HepG2 (cell line): ENCODE measurements around the gene ZNF382. TPM values are rescaled to one million over a fixed set of nuclear protein-coding genes. Genes with fewer than 3 reads are reported as not detected.
A peak's percentile ranks its signal among the peaks of the same experiment; 100 is the strongest.

Experiments used
- DMAP1 ChIP-seq: IDR thresholded peaks from 2 replicates; pipeline ENCODE4 v1.6.1; 2016
- FOSL2 ChIP-seq: sonication (generic); formaldehyde crosslinking; IDR thresholded peaks from 2 replicates; pipeline ENCODE4 v1.4.0; 2020; ENCODE audit warnings: missing genetic modification reagents
- JDP2 ChIP-seq: sonication (generic); formaldehyde crosslinking; IDR thresholded peaks from 2 replicates; pipeline ENCODE4 v1.8.1; 2022; ENCODE audit warnings: missing genetic modification reagents, borderline replicate concordance
- KDM5B ChIP-seq: sonication (generic); formaldehyde crosslinking; IDR thresholded peaks from 2 replicates; pipeline ENCODE4 v1.4.0; 2020; ENCODE audit warnings: missing genetic modification reagents, mild to moderate bottlenecking, borderline replicate concordance
- KLF13 ChIP-seq: sonication (generic); formaldehyde crosslinking; IDR thresholded peaks from 2 replicates; pipeline ENCODE4 v1.4.0; 2020; ENCODE audit warnings: mild to moderate bottlenecking, missing genetic modification reagents
- MAX ChIP-seq: IDR thresholded peaks from 2 replicates; pipeline ENCODE4 v1.6.1; 2012; ENCODE audit warnings: inconsistent platforms
- MED13 ChIP-seq: sonication (generic); formaldehyde crosslinking; IDR thresholded peaks from 2 replicates; pipeline ENCODE4 v1.5.0; 2020; ENCODE audit warnings: missing genetic modification reagents
- PAX8 ChIP-seq: sonication (generic); formaldehyde crosslinking; IDR thresholded peaks from 2 replicates; pipeline ENCODE4 v1.8.0; 2022; ENCODE audit warnings: mild to moderate bottlenecking, missing genetic modification reagents, borderline replicate concordance
- POGK ChIP-seq: sonication (generic); formaldehyde crosslinking; conservative IDR thresholded peaks from 2 replicates; pipeline ENCODE4 v1.8.0; 2022; ENCODE audit warnings: mild to moderate bottlenecking, moderate library complexity, missing genetic modification reagents
- POLR2AphosphoS2 ChIP-seq: IDR thresholded peaks from 2 replicates; pipeline ENCODE4 v1.6.1; 2011; ENCODE audit warnings: low read depth, low read length, improper control_type of control experiment
- REXO4 ChIP-seq: sonication (generic); formaldehyde crosslinking; IDR thresholded peaks from 2 replicates; pipeline ENCODE4 v1.8.0; 2022; ENCODE audit warnings: missing genetic modification reagents, mild to moderate bottlenecking, borderline replicate concordance
- RXRA ChIP-seq: sonication (generic); formaldehyde crosslinking; IDR thresholded peaks from 2 replicates; pipeline ENCODE4 v1.5.1; 2020; ENCODE audit warnings: missing genetic modification reagents
- SALL2 ChIP-seq: sonication (generic); formaldehyde crosslinking; IDR thresholded peaks from 2 replicates; pipeline ENCODE4 v1.8.1; 2023; ENCODE audit warnings: mild to moderate bottlenecking, missing genetic modification reagents, inconsistent platforms
- SATB2 ChIP-seq: sonication (generic); formaldehyde crosslinking; IDR thresholded peaks from 2 replicates; pipeline ENCODE4 v1.5.0; 2020; ENCODE audit warnings: missing genetic modification reagents
- TCF7L2 ChIP-seq: IDR thresholded peaks from 2 replicates; pipeline ENCODE4 v1.6.1; 2011; ENCODE audit warnings: mild to moderate bottlenecking, low read depth, low read length, moderate library complexity
- TP53 ChIP-seq: sonication (generic); formaldehyde crosslinking; conservative IDR thresholded peaks from 2 replicates; pipeline ENCODE4 v1.4.0; 2020; ENCODE audit warnings: missing genetic modification reagents
- ZNF343 ChIP-seq: sonication (generic); formaldehyde crosslinking; IDR thresholded peaks from 2 replicates; pipeline ENCODE4 v1.4.0; 2020; ENCODE audit warnings: mild to moderate bottlenecking, missing genetic modification reagents
- ZNF460 ChIP-seq: sonication (generic); formaldehyde crosslinking; IDR thresholded peaks from 2 replicates; pipeline ENCODE4 v1.5.1; 2020; ENCODE audit warnings: missing genetic modification reagents, mild to moderate bottlenecking, borderline replicate concordance
- ZNF510 ChIP-seq: sonication (generic); formaldehyde crosslinking; IDR thresholded peaks from 2 replicates; pipeline ENCODE4 v1.4.0; 2020; ENCODE audit warnings: low read depth, mild to moderate bottlenecking, missing genetic modification reagents
- ZNF567 ChIP-seq: sonication (generic); formaldehyde crosslinking; IDR thresholded peaks from 2 replicates; pipeline ENCODE4 v1.8.1; 2023; ENCODE audit warnings: mild to moderate bottlenecking, missing genetic modification reagents, borderline replicate concordance
- ZNF749 ChIP-seq: sonication (generic); formaldehyde crosslinking; IDR thresholded peaks from 2 replicates; pipeline ENCODE4 v1.8.0; 2022; ENCODE audit warnings: mild to moderate bottlenecking, missing genetic modification reagents, moderate library complexity, borderline replicate concordance
- ZNF883 ChIP-seq: sonication (generic); formaldehyde crosslinking; IDR thresholded peaks from 2 replicates; pipeline ENCODE4 v1.5.1; 2020; ENCODE audit warnings: mild to moderate bottlenecking, missing genetic modification reagents; ENCODE audit errors: not compliant biosample characterization
- ZSCAN29 ChIP-seq: sonication (generic); formaldehyde crosslinking; conservative IDR thresholded peaks from 2 replicates; pipeline ENCODE4 v1.4.0; 2020; ENCODE audit warnings: mild to moderate bottlenecking, missing genetic modification reagents
- polyA plus RNA-seq, 8 experiments: library from polyadenylated mRNA; depleted of rRNA in 3 of 8; stranded (reverse) in 7 of 8; unstranded in 1 of 8; fragments of >200 nt; fragmentation: Illumina TruSeq in 4 of 8; extraction: Trizol in 4 of 8; gene quantifications; 2 replicates each; pipeline versions ENCODE4 v1.2.1 to v1.2.3, GENCODE V29; 2011 to 2016; ENCODE audit warnings: low read depth in 4 of 8, missing spikeins in 1 of 8, mixed read lengths in 1 of 8; ENCODE audit not compliant: insufficient read depth in 1 of 8
- total RNA-seq, 5 experiments: library from RNA; depleted of rRNA; stranded (reverse); fragments of >200 nt; fragmentation: Illumina TruSeq; extraction: Trizol; gene quantifications; 2 replicates each; pipeline ENCODE4 v1.2.3, GENCODE V29; 2016; ENCODE audit warnings: low read depth in 1 of 5
- TF ChIP-seq, protein P1 (sequence below): sonication (generic); formaldehyde crosslinking; IDR thresholded peaks from 2 replicates; pipeline ENCODE4 v1.8.0; 2022; ENCODE audit warnings: mild to moderate bottlenecking, missing genetic modification reagents; ENCODE audit not compliant: insufficient replicate concordance
- TF ChIP-seq, protein P2 (sequence below): sonication (generic); formaldehyde crosslinking; IDR thresholded peaks from 2 replicates; pipeline ENCODE4 v1.4.0; 2020; ENCODE audit warnings: missing genetic modification reagents, borderline replicate concordance

ZNF382 gene
- total and polyA plus RNA-seq, 2 of the 13 experiments (the other 11 are each of a cell fraction or from before 2014, with no cell fraction given) = 2.3 to 6.8 TPM

- TF ChIP-seq KLF13 (CRISPR knock-in tag) (no peak), TCF7L2 (no peak), PAX8 (CRISPR knock-in tag) (no peak), TP53 (CRISPR knock-in tag) (no peak), MAX (peak; percentile 51), POGK (no peak; the same call in 1 of the 2 replicates), ZNF510 (CRISPR knock-in tag) (0 out of 2 replicates have a peak, but pooled peaks have one; percentile 29), ZNF460 (CRISPR knock-in tag) (no peak), SATB2 (CRISPR knock-in tag) (no peak), RXRA (no peak), ZNF749 (CRISPR knock-in tag) (no peak), DMAP1 (CRISPR knock-in tag) (no peak), MED13 (CRISPR knock-in tag) (no peak), FOSL2 (CRISPR knock-in tag) (peak; percentile 59), ZSCAN29 (CRISPR knock-in tag) (0 out of 2 replicates have a peak, but pooled peaks have one; percentile 35), KDM5B (CRISPR knock-in tag) (no peak), JDP2 (no peak), SALL2 (no peak), ZNF883 (CRISPR knock-in tag) (no peak), POLR2AphosphoS2 (no peak), REXO4 (no peak), ZNF343 (no peak), ZNF567 (peak; percentile 15; the same call in 1 of the 2 replicates)
- TF ChIP-seq, protein P1, sequence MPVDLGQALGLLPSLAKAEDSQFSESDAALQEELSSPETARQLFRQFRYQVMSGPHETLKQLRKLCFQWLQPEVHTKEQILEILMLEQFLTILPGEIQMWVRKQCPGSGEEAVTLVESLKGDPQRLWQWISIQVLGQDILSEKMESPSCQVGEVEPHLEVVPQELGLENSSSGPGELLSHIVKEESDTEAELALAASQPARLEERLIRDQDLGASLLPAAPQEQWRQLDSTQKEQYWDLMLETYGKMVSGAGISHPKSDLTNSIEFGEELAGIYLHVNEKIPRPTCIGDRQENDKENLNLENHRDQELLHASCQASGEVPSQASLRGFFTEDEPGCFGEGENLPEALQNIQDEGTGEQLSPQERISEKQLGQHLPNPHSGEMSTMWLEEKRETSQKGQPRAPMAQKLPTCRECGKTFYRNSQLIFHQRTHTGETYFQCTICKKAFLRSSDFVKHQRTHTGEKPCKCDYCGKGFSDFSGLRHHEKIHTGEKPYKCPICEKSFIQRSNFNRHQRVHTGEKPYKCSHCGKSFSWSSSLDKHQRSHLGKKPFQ (CRISPR knock-in tag) = no peak
- TF ChIP-seq, protein P2, sequence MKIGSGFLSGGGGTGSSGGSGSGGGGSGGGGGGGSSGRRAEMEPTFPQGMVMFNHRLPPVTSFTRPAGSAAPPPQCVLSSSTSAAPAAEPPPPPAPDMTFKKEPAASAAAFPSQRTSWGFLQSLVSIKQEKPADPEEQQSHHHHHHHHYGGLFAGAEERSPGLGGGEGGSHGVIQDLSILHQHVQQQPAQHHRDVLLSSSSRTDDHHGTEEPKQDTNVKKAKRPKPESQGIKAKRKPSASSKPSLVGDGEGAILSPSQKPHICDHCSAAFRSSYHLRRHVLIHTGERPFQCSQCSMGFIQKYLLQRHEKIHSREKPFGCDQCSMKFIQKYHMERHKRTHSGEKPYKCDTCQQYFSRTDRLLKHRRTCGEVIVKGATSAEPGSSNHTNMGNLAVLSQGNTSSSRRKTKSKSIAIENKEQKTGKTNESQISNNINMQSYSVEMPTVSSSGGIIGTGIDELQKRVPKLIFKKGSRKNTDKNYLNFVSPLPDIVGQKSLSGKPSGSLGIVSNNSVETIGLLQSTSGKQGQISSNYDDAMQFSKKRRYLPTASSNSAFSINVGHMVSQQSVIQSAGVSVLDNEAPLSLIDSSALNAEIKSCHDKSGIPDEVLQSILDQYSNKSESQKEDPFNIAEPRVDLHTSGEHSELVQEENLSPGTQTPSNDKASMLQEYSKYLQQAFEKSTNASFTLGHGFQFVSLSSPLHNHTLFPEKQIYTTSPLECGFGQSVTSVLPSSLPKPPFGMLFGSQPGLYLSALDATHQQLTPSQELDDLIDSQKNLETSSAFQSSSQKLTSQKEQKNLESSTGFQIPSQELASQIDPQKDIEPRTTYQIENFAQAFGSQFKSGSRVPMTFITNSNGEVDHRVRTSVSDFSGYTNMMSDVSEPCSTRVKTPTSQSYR = peak; percentile 56; the same call in 1 of the 2 replicates
Observed at GRCh38 chr19:36604656-36605100, 435 bp upstream of the ZNF382 start (continued).
